ENCODE results near the gene SZT2. TPM values are rescaled to one million over a fixed set of nuclear protein-coding genes. Genes with fewer than 3 reads are reported as not detected.
"Not testable (repeated sequence)": the region's sequence is repeated elsewhere in the genome, so short reads cannot be mapped to it uniquely, and the experiment has no call there.

The SZT2 gene
- total RNA-seq, 1 donor = 35.4 TPM

GRCh38 chr1:43367026-43367903, 22.4 kb upstream of the SZT2 start:
- no peak for DNase-seq (ENCODE audit: low read depth)
- TF ChIP-seq CTCF (IDR thresholded peaks at IDR 0.05; ENCODE audit: insufficient read depth, low read length) = peak; percentile 1

DNA sequence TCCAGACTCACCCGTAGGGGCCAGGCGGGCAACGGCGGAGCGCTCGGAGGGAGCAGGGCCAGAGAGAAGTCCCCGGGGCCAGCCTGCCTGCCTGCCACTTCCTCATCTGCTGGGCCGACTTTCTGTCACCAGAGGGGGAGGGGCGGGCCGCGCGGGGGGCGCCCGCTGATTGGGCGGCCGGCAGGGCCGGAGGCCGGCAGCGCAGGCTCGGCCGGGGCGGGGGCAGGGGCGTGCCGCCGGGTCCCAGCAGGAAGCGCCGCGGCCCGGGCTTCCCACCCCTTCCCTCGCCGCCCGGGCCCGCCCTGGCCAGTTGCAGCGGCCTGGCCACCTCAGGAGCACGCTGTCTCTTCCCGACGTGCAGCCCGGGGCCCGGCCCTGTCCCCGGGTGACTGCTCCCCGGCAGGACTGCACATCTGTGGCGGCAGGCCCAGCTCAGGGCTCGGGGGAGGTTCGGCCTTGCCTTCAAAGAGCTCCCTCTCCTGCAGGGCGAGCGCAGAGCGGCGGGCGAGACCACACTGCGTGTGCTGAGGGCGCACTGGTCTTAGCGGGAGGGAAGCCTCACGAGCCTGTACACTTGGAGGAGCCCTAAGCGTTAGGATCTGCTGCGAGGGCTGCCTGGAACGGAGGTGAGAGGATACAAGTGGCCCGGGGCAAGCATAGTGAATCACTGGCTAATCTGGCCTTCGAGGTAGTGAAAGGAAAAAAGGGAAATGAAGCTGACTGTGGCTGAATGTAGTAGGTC, 21.6 kb upstream of the SZT2 start, which contains the start of gene ELOVL1:
Gene ELOVL1, minus strand, starts transcription at position 108 of the 742 bp plus-strand sequence. CDS start 2,402 bp downstream, outside the sequence.
- peak within 1 kb of the TSS; percentile 86 for H3K4me3 ChIP-seq (ENCODE audit: low read depth, low read length)
- DNase-seq (ENCODE audit: low read depth) = peak; percentile 75
- TF ChIP-seq CTCF (IDR thresholded peaks at IDR 0.05; ENCODE audit: insufficient read depth, low read length) = peak; percentile 34

More at GRCh38 chr1:43367026-43367903, 22.4 kb upstream of the SZT2 start:
- H3K4me3 ChIP-seq (ENCODE audit: low read depth, low read length) = peak overlapping the region; percentile 86

- DNase-seq (ENCODE audit: low read depth) = no peak
- peak overlapping the region; percentile 72 for H3K4me3 ChIP-seq (ENCODE audit: low read depth, low read length)
- TF ChIP-seq CTCF (IDR thresholded peaks at IDR 0.05; ENCODE audit: insufficient read depth, low read length) = no peak
Observed at GRCh38 chr1:43368646-43369020, 21.1 kb upstream of the SZT2 start.

DNA sequence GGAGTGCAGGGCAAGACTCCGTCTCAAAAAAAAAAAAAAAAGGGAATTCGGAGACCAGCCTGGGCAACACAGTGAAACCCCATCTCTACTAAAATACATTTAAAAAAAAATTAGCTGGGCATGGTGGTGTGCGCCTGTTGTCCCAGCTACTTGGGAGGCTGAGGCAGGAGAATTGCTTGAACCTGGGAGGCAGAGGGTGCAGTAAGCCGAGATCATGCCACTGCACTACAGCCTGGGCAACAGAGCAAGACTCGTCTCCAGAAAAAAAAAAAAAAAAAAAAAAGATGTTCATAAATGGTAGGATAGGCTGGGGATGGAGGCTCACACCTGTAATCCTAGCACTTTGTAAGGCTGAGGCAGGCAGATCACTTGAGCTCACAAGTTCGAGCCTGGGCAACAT, 19.9 kb upstream of the SZT2 start:
- H3K4me3 ChIP-seq (ENCODE audit: low read depth, low read length) = not testable (repeated sequence)

GRCh38 chr1:43370564-43370963, 19.1 kb upstream of the SZT2 start:
- DNase-seq (ENCODE audit: low read depth) = no peak
- no peak overlapping the region for H3K4me3 ChIP-seq (ENCODE audit: low read depth, low read length)
- TF ChIP-seq CTCF (IDR thresholded peaks at IDR 0.05; ENCODE audit: insufficient read depth, low read length) = no peak

More for the DNA sequence above, 19.9 kb upstream of the SZT2 start:
- not testable (repeated sequence) for DNase-seq (ENCODE audit: low read depth)

DNA sequence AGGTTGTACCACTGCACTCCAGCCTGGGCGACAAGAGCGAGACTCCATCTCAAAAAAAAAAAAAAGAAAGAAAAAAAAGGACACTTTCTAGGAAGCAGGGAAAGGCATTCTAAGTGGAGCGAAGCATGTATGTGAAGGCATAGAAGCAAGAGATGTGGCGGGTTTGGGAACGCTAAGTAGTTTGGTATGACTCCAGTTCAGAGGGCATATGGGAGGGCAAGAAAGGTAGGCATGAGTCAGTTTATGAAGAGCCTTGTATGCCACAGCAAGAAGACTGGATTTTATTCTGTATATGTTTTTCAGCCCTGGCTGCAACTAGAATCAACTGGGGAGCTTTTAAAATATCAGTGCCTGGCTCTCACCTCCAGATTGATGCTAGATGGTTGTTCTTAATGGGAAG, 17.5 kb upstream of the SZT2 start:
- DNase-seq (ENCODE audit: low read depth) = no peak

More for the DNA sequence above, 17.5 kb upstream of the SZT2 start:
- H3K4me3 ChIP-seq (ENCODE audit: low read depth, low read length) = no peak overlapping the region
- TF ChIP-seq CTCF (IDR thresholded peaks at IDR 0.05; ENCODE audit: insufficient read depth, low read length) = no peak

Data from fibroblast of the aortic adventitia (primary cell).